HEK293 (cell line): ENCODE results near the gene PAK6.

Experiments used
- CTCF ChIA-PET: fragments of 350-600 bp; formaldehyde crosslinking; extraction: SDS; loops from one replicate; lab custom pipeline; 2021; ENCODE audit warnings: antibody characterized with exemption; lab: Yijun Ruan, JAX
- POLR2A ChIA-PET: fragments of 300-600 bp; formaldehyde crosslinking; extraction: SDS; loops from one replicate; lab custom pipeline; 2020; ENCODE audit warnings: antibody characterized with exemption, inconsistent platforms; lab: Yijun Ruan, JAX
- H3K27ac ChIP-seq: fragments of 200-500 bp; sonication (Bioruptor generic); 2 replicates; pipeline ENCODE4 v1.5.1; 2014; ENCODE audit warnings: low read depth, low read length, control low read depth, inconsistent platforms; ENCODE audit errors: extremely low read depth
- H3K36me3 ChIP-seq, 2 experiments: fragments of 200-500 bp in 1 of 2; sonication (Bioruptor generic) in 1 of 2; 1 replicate in 1 of 2; 2 replicates in 1 of 2; pipeline ENCODE4 v1.5.1; 2014 to 2017; ENCODE audit warnings: inconsistent platforms in 2 of 2, low read length in 2 of 2; ENCODE audit not compliant: control insufficient read depth in 2 of 2, insufficient read depth in 1 of 2
- H3K4me1 ChIP-seq: fragments of 200-500 bp; sonication (Bioruptor generic); 2 replicates; pipeline ENCODE4 v1.5.1; 2014; ENCODE audit warnings: mild to moderate bottlenecking, low read length, inconsistent platforms; ENCODE audit not compliant: control insufficient read depth, insufficient read depth
- H3K4me3 ChIP-seq: 2 replicates; pipeline ENCODE4 v1.5.1; 2011; ENCODE audit warnings: low read depth, mild to moderate bottlenecking, control low read depth, low read length, moderate library complexity
- H3K9me3 ChIP-seq: fragments of 200-500 bp; sonication (Bioruptor generic); 2 replicates; pipeline ENCODE4 v1.5.1; 2014; ENCODE audit warnings: low read depth, low read length, inconsistent platforms; ENCODE audit not compliant: control insufficient read depth, insufficient read depth
- HOXA7 ChIP-seq: sonication (generic); formaldehyde crosslinking; IDR thresholded peaks from 2 replicates; pipeline ENCODE4 v1.8.1; 2022; ENCODE audit warnings: missing genetic modification reagents, borderline replicate concordance
- OSR2 ChIP-seq: fragments of 450-650 bp; formaldehyde crosslinking; IDR thresholded peaks from 2 replicates; pipeline ENCODE4 v1.5.1; 2016; ENCODE audit warnings: missing biosample characterization, missing genetic modification characterization
- PRDM6 ChIP-seq: fragments of 450-650 bp; formaldehyde crosslinking; IDR thresholded peaks from 2 replicates; pipeline ENCODE4 v1.5.1; 2017; ENCODE audit warnings: missing biosample characterization, missing genetic modification characterization
- YY1 ChIP-seq: fragments of 450-650 bp; formaldehyde crosslinking; IDR thresholded peaks from 2 replicates; pipeline ENCODE4 v1.5.1; 2018; ENCODE audit warnings: missing biosample characterization, missing genetic modification characterization
- ZBTB20 ChIP-seq: fragments of 450-650 bp; formaldehyde crosslinking; IDR thresholded peaks from 2 replicates; pipeline ENCODE4 v1.5.1; 2016; ENCODE audit warnings: missing biosample characterization, missing genetic modification characterization
- ZBTB6 ChIP-seq: fragments of 450-650 bp; formaldehyde crosslinking; IDR thresholded peaks from 2 replicates; pipeline ENCODE4 v1.5.1; 2017; ENCODE audit warnings: missing biosample characterization, missing genetic modification characterization
- ZNF132 ChIP-seq: fragments of 450-650 bp; formaldehyde crosslinking; IDR thresholded peaks from 2 replicates; pipeline ENCODE4 v1.5.1; 2017; ENCODE audit warnings: missing biosample characterization, missing genetic modification characterization, borderline replicate concordance
- ZNF140 ChIP-seq: fragments of 450-650 bp; formaldehyde crosslinking; IDR thresholded peaks from 2 replicates; pipeline ENCODE4 v1.5.1; 2016; ENCODE audit warnings: missing biosample characterization, missing genetic modification characterization
- ZNF155 ChIP-seq: fragments of 450-650 bp; formaldehyde crosslinking; IDR thresholded peaks from 2 replicates; pipeline ENCODE4 v1.5.1; 2016; ENCODE audit warnings: missing biosample characterization, missing genetic modification characterization
- ZNF239 ChIP-seq: fragments of 450-650 bp; formaldehyde crosslinking; IDR thresholded peaks from 2 replicates; pipeline ENCODE4 v1.5.1; 2016; ENCODE audit warnings: missing biosample characterization, missing genetic modification characterization
- ZNF302 ChIP-seq: fragments of 450-650 bp; formaldehyde crosslinking; IDR thresholded peaks from 2 replicates; pipeline ENCODE4 v1.5.1; 2016; ENCODE audit warnings: missing biosample characterization, missing genetic modification characterization, low read depth
- ZNF394 ChIP-seq: fragments of 450-650 bp; formaldehyde crosslinking; IDR thresholded peaks from 2 replicates; pipeline ENCODE4 v1.5.1; 2016; ENCODE audit warnings: missing biosample characterization, missing genetic modification characterization, mild to moderate bottlenecking, moderate library complexity, borderline replicate concordance
- ZNF398 ChIP-seq: fragments of 450-650 bp; formaldehyde crosslinking; IDR thresholded peaks from 2 replicates; pipeline ENCODE4 v1.5.1; 2017; ENCODE audit warnings: missing biosample characterization, missing genetic modification characterization
- ZNF473 ChIP-seq: fragments of 450-650 bp; formaldehyde crosslinking; IDR thresholded peaks from 2 replicates; pipeline ENCODE4 v1.5.1; 2017; ENCODE audit warnings: missing biosample characterization, missing genetic modification characterization
- ZNF48 ChIP-seq: fragments of 450-650 bp; formaldehyde crosslinking; IDR thresholded peaks from 2 replicates; pipeline ENCODE4 v1.5.1; 2016; ENCODE audit warnings: missing biosample characterization, missing genetic modification characterization
- ZNF501 ChIP-seq: fragments of 450-650 bp; formaldehyde crosslinking; IDR thresholded peaks from 2 replicates; pipeline ENCODE4 v1.5.1; 2016; ENCODE audit warnings: missing biosample characterization, missing genetic modification characterization
- ZNF513 ChIP-seq: fragments of 450-650 bp; IDR thresholded peaks from 2 replicates; pipeline ENCODE4 v1.5.1; 2018; ENCODE audit warnings: missing biosample characterization, missing genetic modification characterization
- ZNF555 ChIP-seq: fragments of 450-650 bp; formaldehyde crosslinking; conservative IDR thresholded peaks from 2 replicates; pipeline ENCODE4 v1.5.1; 2017; ENCODE audit warnings: missing biosample characterization, mild to moderate bottlenecking, missing genetic modification characterization, inconsistent platforms
- ZNF580 ChIP-seq: fragments of 450-650 bp; formaldehyde crosslinking; IDR thresholded peaks from 2 replicates; pipeline ENCODE4 v1.5.1; 2016; ENCODE audit warnings: missing biosample characterization, missing genetic modification characterization
- ZNF777 ChIP-seq: fragments of 450-650 bp; formaldehyde crosslinking; IDR thresholded peaks from 2 replicates; pipeline ENCODE4 v1.5.1; 2017; ENCODE audit warnings: missing biosample characterization, missing genetic modification characterization, borderline replicate concordance
- ZSCAN4 ChIP-seq: fragments of 450-650 bp; formaldehyde crosslinking; IDR thresholded peaks from 2 replicates; pipeline ENCODE4 v1.5.1; 2017; ENCODE audit warnings: missing biosample characterization, missing genetic modification characterization

The PAK6 gene

GRCh38 chr15:40219801-40220200, 19.1 kb upstream of the PAK6 start (continued):
- no peak for TF ChIP-seq ZNF239 (tag by site-specific recombination)
- TF ChIP-seq YY1 (tag by site-specific recombination) = no peak
- no peak for TF ChIP-seq ZNF132 (tag by site-specific recombination)
- no peak for TF ChIP-seq ZNF473 (tag by site-specific recombination)

- POLR2A ChIA-PET = no interaction called here
- Histone ChIP-seq H3K4me1 (no peaks in the 10 kb centered on the region), H3K36me3 (peaks cover 26 to 62% of the 10 kb centered on the region in 2 experiments), H3K9me3 (no peaks in the 10 kb centered on the region), H3K27ac (no peak overlapping the region), H3K4me3 (no peak overlapping the region)
- TF ChIP-seq ZNF48 (tag by site-specific recombination) (no peak), PRDM6 (no peak), ZNF501 (tag by site-specific recombination) (no peak), HOXA7 (CRISPR knock-in tag) (no peak), ZBTB20 (tag by site-specific recombination) (no peak), ZNF580 (tag by site-specific recombination) (no peak), ZNF132 (tag by site-specific recombination) (no peak), ZSCAN4 (tag by site-specific recombination) (no peak), ZBTB6 (tag by site-specific recombination) (no peak), ZNF555 (tag by site-specific recombination) (no peak), ZNF155 (no peak), OSR2 (tag by site-specific recombination) (no peak), ZNF394 (tag by site-specific recombination) (no peak), ZNF140 (tag by site-specific recombination) (no peak), ZNF398 (no peak), ZNF513 (no peak), ZNF777 (tag by site-specific recombination) (no peak), ZNF302 (tag by site-specific recombination) (no peak)
- CTCF ChIA-PET = interaction anchor here (0.8 to 7.5 kb wide), 2 partner anchors 12 to 49 kb away, joined by 3 to 210 read pairs; no protein-coding TSS in a partner anchor
Measured at GRCh38 chr15:40222131-40222530, 16.7 kb upstream of the PAK6 start.
